GM18507 (cell line): ENCODE results near the gene PRR12.

ENCODE experiments used
- DNase-seq: peaks from one replicate; pipeline ENCODE4 v3.0.0; 2011; ENCODE audit warnings: low read depth; ENCODE audit not compliant: insufficient read length; ENCODE audit errors: extremely low spot score
- FAIRE-seq: peaks from 2 replicates; lab custom pipeline; 2011; peaks lifted over from hg19 to GRCh38; lab: Jason Lieb, UNC

Gene PRR12

GRCh38 chr19:49640113-49640898 lies 49.3 kb downstream of the PRR12 start, which contains the start of gene RRAS:
TSS of gene RRAS (minus strand) at chr19:49640143. CDS start at chr19:49640098, 45 bp downstream.
- peak; percentile 94 for DNase-seq
- FAIRE-seq = peak; percentile 99

GRCh38 chr19:49641688-49642491 lies 50.9 kb downstream of the PRR12 start, which contains the start of gene SCAF1:
TSS of gene SCAF1 (plus strand) at chr19:49642209. CDS start at chr19:49645027, 2,818 bp downstream.
- FAIRE-seq = peak; percentile 99
- peak; percentile 92 for DNase-seq

- no peak for DNase-seq
- FAIRE-seq = no peak
These were observed 51.6 kb downstream of the PRR12 start for GRCh38 chr19:49642492-49643035.

GRCh38 chr19:49643466-49643865 lies 52.5 kb downstream of the PRR12 start:
- FAIRE-seq = peak; percentile 38
- DNase-seq = no peak

- no peak for FAIRE-seq
- no peak for DNase-seq
These were observed 54.6 kb downstream of the PRR12 start for GRCh38 chr19:49645592-49645991.

GRCh38 chr19:49645995-49646394 lies 55.0 kb downstream of the PRR12 start:
- FAIRE-seq = no peak
- no peak for DNase-seq

- FAIRE-seq (no peak), DNase-seq (no peak)
These were observed 55.6 kb downstream of the PRR12 start for GRCh38 chr19:49646586-49646985.

GRCh38 chr19:49651029-49651819 lies 60.2 kb downstream of the PRR12 start:
- FAIRE-seq (no peak), DNase-seq (no peak)

- DNase-seq (no peak), FAIRE-seq (no peak)
These were observed 61.0 kb downstream of the PRR12 start for GRCh38 chr19:49651820-49652550.

- no peak for FAIRE-seq
These were observed 61.8 kb downstream of the PRR12 start for GRCh38 chr19:49652551-49653465.

GRCh38 chr19:49653466-49653806 lies 62.5 kb downstream of the PRR12 start:
- FAIRE-seq = no peak
- no peak for DNase-seq

More at GRCh38 chr19:49652551-49653465, 61.8 kb downstream of the PRR12 start:
- no peak for DNase-seq

GRCh38 chr19:49654581-49654980 lies 63.6 kb downstream of the PRR12 start:
- DNase-seq (no peak), FAIRE-seq (no peak)

- FAIRE-seq (no peak), DNase-seq (no peak)
These were observed 64.8 kb downstream of the PRR12 start for GRCh38 chr19:49655570-49656455.

GRCh38 chr19:49656456-49657109 lies 65.6 kb downstream of the PRR12 start:
- FAIRE-seq (no peak), DNase-seq (no peak)

- FAIRE-seq (no peak), DNase-seq (no peak)
These were observed 66.6 kb downstream of the PRR12 start for GRCh38 chr19:49657493-49658138.

GRCh38 chr19:49658139-49658517 lies 67.1 kb downstream of the PRR12 start:
- FAIRE-seq (no peak), DNase-seq (no peak)
